Hematopoietic multipotent progenitor cell (in vitro differentiated cells): Measurements from ENCODE around the gene CXCL3. TPM values are rescaled to one million over a fixed set of nuclear protein-coding genes. Genes with fewer than 3 reads are reported as not detected.
"Not testable (repeated sequence)": the region's sequence is repeated elsewhere in the genome, so short reads cannot be mapped to it uniquely, and the experiment has no call there.

Experiments used
- DNase-seq, 3 donors: peaks; one replicate each; pipeline ENCODE4 v3.0.0-alpha.2; 2011 to 2015; ENCODE audit warnings: low read depth in 2 of 3, low spot score in 2 of 3
- total RNA-seq: library from RNA; depleted of rRNA; stranded (reverse); fragments of >200 nt; gene quantifications from one replicate; pipeline ENCODE4 v1.2.3, GENCODE V29; 2012

The CXCL3 gene
- total RNA-seq, result 5.7 TPM

GRCh38 chr4:74038425-74039314 lies at the start of gene CXCL3:
TSS of gene CXCL3 (minus strand) at chr4:74038689. CDS start at chr4:74038611, 78 bp downstream.
- DNase-seq, result peak in 2 of 3 donors; percentile 68 to 73

- no peak for DNase-seq
These were observed 49.0 kb upstream of the CXCL3 start for GRCh38 chr4:74087481-74087880.

GRCh38 chr4:74085669-74086068 lies 47.2 kb upstream of the CXCL3 start:
- DNase-seq, result peak in 1 of 3 donors; percentile 61

GRCh38 chr4:74084984-74085383 lies 46.5 kb upstream of the CXCL3 start:
- no peak for DNase-seq

GRCh38 chr4:74083546-74083945 lies 45.1 kb upstream of the CXCL3 start:
- DNase-seq, result no peak

- no peak for DNase-seq
These were observed 42.5 kb upstream of the CXCL3 start for GRCh38 chr4:74081035-74081434.

- not testable (repeated sequence) for DNase-seq
These were observed 41.9 kb upstream of the CXCL3 start for GRCh38 chr4:74080351-74080750.

GRCh38 chr4:74079024-74079423 lies 40.5 kb upstream of the CXCL3 start:
- DNase-seq, result not testable (repeated sequence)

GRCh38 chr4:74073358-74073757 lies 34.9 kb upstream of the CXCL3 start:
- DNase-seq, result no peak

GRCh38 chr4:74072739-74073138 lies 34.2 kb upstream of the CXCL3 start:
- DNase-seq, result no peak

- DNase-seq, result peak in 1 of 3 donors; percentile 75
These were observed 29.1 kb upstream of the CXCL3 start for GRCh38 chr4:74067586-74067985.

- DNase-seq, result no peak
These were observed 27.7 kb upstream of the CXCL3 start for GRCh38 chr4:74066232-74066631.

- no peak for DNase-seq
These were observed 26.7 kb upstream of the CXCL3 start for GRCh38 chr4:74065115-74065642.

- DNase-seq, result no peak
These were observed 25.4 kb upstream of the CXCL3 start for GRCh38 chr4:74063859-74064258.

GRCh38 chr4:74062953-74063352 lies 24.5 kb upstream of the CXCL3 start:
- DNase-seq, result no peak

- DNase-seq, result no peak
These were observed 22.9 kb upstream of the CXCL3 start for GRCh38 chr4:74061430-74061829.

GRCh38 chr4:74059161-74059829 lies 20.8 kb upstream of the CXCL3 start:
- no peak for DNase-seq

- no peak for DNase-seq
These were observed 19.7 kb upstream of the CXCL3 start for GRCh38 chr4:74058048-74058651.

GRCh38 chr4:74057588-74057987 lies 19.1 kb upstream of the CXCL3 start:
- DNase-seq, result peak in 1 of 3 donors; percentile 23

- DNase-seq, result peak in 2 of 3 donors; percentile 74 to 85
These were observed 18.5 kb upstream of the CXCL3 start for GRCh38 chr4:74056858-74057562.
